ENCODE data around the gene CLIC5. TPM values are rescaled to one million over a fixed set of nuclear protein-coding genes. Genes with fewer than 3 reads are reported as not detected.

Gene CLIC5
- total RNA-seq, 1 donor from 2014 or later, result 0.32 TPM

DNA sequence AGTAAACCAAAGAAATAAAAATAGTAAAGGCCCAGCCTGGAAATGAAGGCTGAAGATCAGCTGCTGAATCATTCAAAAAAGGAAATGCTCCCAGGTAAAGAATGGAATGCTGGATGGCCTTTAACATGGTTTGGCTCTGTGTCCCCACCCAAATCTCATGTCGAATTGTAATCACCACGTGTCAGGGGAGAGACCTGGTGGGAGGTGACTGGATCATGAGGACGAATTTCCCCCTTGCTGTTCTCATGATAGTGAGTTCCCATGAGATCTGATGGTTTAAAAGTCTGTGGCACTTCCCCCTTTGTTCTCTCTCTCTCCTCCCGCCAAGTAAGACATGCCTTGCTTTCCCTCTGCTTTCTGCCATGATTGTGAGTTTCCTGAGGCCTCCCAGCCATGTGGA, 9.9 kb upstream of the CLIC5 start:
- H3K27ac Mint-ChIP-seq (ENCODE audit: unreplicated experiment), result no peak overlapping the region
- H3K36me3 ChIP-seq (ENCODE audit: insufficient read depth, low read length), result no peaks in the 10 kb centered on the region
- H3K4me1 ChIP-seq (ENCODE audit: insufficient read depth, low read length), result no peaks in the 10 kb centered on the region
- no peaks in the 10 kb centered on the region for H3K9me3 Mint-ChIP-seq (ENCODE audit: unreplicated experiment)
- no peak overlapping the region for H3K27ac ChIP-seq (ENCODE audit: low read depth, low read length)
- FAIRE-seq (no peak), DNase-seq (ENCODE audit: low read depth) (no peak)
- no peaks in the 10 kb centered on the region for H3K36me3 Mint-ChIP-seq (ENCODE audit: low read depth, unreplicated experiment)
- TF ChIP-seq, protein P1, sequence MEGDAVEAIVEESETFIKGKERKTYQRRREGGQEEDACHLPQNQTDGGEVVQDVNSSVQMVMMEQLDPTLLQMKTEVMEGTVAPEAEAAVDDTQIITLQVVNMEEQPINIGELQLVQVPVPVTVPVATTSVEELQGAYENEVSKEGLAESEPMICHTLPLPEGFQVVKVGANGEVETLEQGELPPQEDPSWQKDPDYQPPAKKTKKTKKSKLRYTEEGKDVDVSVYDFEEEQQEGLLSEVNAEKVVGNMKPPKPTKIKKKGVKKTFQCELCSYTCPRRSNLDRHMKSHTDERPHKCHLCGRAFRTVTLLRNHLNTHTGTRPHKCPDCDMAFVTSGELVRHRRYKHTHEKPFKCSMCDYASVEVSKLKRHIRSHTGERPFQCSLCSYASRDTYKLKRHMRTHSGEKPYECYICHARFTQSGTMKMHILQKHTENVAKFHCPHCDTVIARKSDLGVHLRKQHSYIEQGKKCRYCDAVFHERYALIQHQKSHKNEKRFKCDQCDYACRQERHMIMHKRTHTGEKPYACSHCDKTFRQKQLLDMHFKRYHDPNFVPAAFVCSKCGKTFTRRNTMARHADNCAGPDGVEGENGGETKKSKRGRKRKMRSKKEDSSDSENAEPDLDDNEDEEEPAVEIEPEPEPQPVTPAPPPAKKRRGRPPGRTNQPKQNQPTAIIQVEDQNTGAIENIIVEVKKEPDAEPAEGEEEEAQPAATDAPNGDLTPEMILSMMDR (IDR thresholded peaks at IDR 0.05; ENCODE audit: insufficient read depth, low read depth, low read length), result no peak
- no peak for TF ChIP-seq EZH2 (IDR thresholded peaks at IDR 0.05; ENCODE audit: insufficient read depth, low read length)
- peaks cover 13% of the 10 kb centered on the region for H3K27me3 Mint-ChIP-seq (ENCODE audit: low read depth, unreplicated experiment)
- no peak overlapping the region for H3K9ac ChIP-seq (ENCODE audit: low read length)
- H3K79me2 ChIP-seq (ENCODE audit: insufficient read depth, low read length), result no peaks in the 10 kb centered on the region
- H3K4me3 ChIP-seq (ENCODE audit: insufficient read depth, low read depth, low read length), result no peak overlapping the region
- H3K4me1 Mint-ChIP-seq (ENCODE audit: low read depth, unreplicated experiment), result peaks cover 7% of the 10 kb centered on the region
- H3K27me3 ChIP-seq (ENCODE audit: insufficient read depth, low read length), result peaks cover 6% of the 10 kb centered on the region
- no peak overlapping the region for H3K4me3 Mint-ChIP-seq (ENCODE audit: unreplicated experiment)
- H3K4me2 ChIP-seq (ENCODE audit: low read length), result no peak overlapping the region
- H3K9me3 ChIP-seq (ENCODE audit: insufficient read depth, low read depth, low read length), result no peaks in the 10 kb centered on the region
- no peak overlapping the region for H2AFZ ChIP-seq (ENCODE audit: low read depth, low read length)
- no peaks in the 10 kb centered on the region for H4K20me1 ChIP-seq (ENCODE audit: insufficient read depth, low read length)

DNA sequence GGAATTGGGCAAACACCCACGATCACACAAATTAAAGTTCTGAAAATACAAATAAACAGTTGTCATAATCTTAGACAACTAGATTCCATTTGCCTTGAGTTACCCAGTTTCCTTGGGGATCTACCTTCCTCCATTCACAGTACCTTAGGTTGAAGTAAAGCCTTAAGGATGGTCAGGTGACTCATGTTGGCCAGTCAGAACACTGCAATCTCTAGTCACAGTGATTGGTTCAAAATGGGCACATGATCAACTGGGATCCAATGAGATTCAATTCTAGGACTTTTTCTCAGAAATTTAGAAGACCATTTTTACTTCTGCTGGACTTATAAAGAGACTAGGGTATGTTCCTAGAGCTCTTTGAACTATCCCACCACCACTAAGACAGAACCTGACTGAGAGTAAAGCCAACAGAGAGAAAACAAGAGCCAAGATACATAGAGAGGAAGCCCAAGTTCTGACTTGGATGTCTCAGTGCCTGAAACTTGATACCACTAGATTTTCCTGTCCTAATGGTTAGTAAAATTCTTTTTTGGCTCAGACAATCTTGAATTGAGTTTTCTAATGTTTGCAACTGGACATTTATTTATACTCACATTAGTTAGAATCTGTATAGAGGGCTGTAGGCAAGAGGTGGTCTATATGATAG, 8.6 kb upstream of the CLIC5 start:
- Histone ChIP-seq H3K4me3 (ENCODE audit: insufficient read depth, low read depth, low read length) (no peak overlapping the region), H3K4me2 (ENCODE audit: low read length) (no peak overlapping the region), H3K9me3 (ENCODE audit: insufficient read depth, low read depth, low read length) (no peaks in the 10 kb centered on the region), H3K36me3 (ENCODE audit: insufficient read depth, low read length) (no peaks in the 10 kb centered on the region), H3K79me2 (ENCODE audit: insufficient read depth, low read length) (no peaks in the 10 kb centered on the region), H3K9ac (ENCODE audit: low read length) (no peak overlapping the region), H4K20me1 (ENCODE audit: insufficient read depth, low read length) (no peaks in the 10 kb centered on the region), H3K27me3 (ENCODE audit: insufficient read depth, low read length) (no peaks in the 10 kb centered on the region), H3K4me1 (ENCODE audit: insufficient read depth, low read length) (no peaks in the 10 kb centered on the region), H3K27ac (ENCODE audit: low read depth, low read length) (no peak overlapping the region), H2AFZ (ENCODE audit: low read depth, low read length) (no peak overlapping the region)
- DNase-seq (ENCODE audit: low read depth) (no peak), FAIRE-seq (no peak)
- H3K27ac Mint-ChIP-seq (ENCODE audit: unreplicated experiment), result no peak overlapping the region
- no peaks in the 10 kb centered on the region for H3K9me3 Mint-ChIP-seq (ENCODE audit: unreplicated experiment)
- no peak overlapping the region for H3K4me3 Mint-ChIP-seq (ENCODE audit: unreplicated experiment)
- H3K27me3 Mint-ChIP-seq (ENCODE audit: low read depth, unreplicated experiment), result peaks cover 6% of the 10 kb centered on the region
- H3K4me1 Mint-ChIP-seq (ENCODE audit: low read depth, unreplicated experiment), result peaks cover 7% of the 10 kb centered on the region
- TF ChIP-seq EZH2 (IDR thresholded peaks at IDR 0.05; ENCODE audit: insufficient read depth, low read length), result no peak
- TF ChIP-seq, protein P1 (IDR thresholded peaks at IDR 0.05; ENCODE audit: insufficient read depth, low read depth, low read length), result no peak
- H3K36me3 Mint-ChIP-seq (ENCODE audit: low read depth, unreplicated experiment), result no peaks in the 10 kb centered on the region

DNA sequence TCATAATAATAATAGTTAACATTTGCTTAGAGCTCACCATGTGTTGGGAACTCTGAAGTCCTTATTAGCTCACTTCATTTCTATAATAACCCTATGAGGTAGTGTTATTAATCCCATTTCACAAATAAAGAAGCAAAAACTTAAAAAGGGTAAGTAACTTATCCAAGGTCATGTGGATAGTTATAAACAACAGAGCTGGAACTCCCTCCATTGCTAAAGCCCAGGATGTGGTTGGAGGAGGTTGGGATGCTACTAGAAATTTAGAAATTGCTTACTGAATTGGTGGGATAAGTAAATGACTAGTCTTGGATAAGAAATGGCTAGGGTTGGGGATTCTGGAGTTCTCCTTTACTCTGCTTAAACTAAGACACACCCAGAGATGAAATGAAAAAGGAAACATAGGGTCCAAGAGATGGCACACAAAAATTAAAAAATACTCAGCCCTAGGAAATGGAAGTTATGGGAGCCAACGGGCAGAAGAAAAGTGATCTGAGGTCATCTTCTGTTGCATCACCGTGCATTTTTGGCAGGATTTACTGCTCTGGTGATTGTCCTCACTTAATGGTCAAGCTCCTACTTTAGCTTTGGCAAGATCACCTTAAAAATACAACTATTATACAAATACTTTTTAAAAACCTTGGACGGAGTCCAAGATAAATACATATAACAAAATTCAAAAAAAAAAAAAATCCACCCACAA, 7.7 kb upstream of the CLIC5 start:
- no peak for TF ChIP-seq EZH2 (IDR thresholded peaks at IDR 0.05; ENCODE audit: insufficient read depth, low read length)
- TF ChIP-seq, protein P1 (IDR thresholded peaks at IDR 0.05; ENCODE audit: insufficient read depth, low read depth, low read length), result no peak
- no peak overlapping the region for H3K27ac ChIP-seq (ENCODE audit: low read depth, low read length)
- no peak overlapping the region for H3K9ac ChIP-seq (ENCODE audit: low read length)
- no peak overlapping the region for H3K4me2 ChIP-seq (ENCODE audit: low read length)
- H3K36me3 ChIP-seq (ENCODE audit: insufficient read depth, low read length), result no peaks in the 10 kb centered on the region
- H3K27ac Mint-ChIP-seq (ENCODE audit: unreplicated experiment), result no peak overlapping the region
- H3K27me3 Mint-ChIP-seq (ENCODE audit: low read depth, unreplicated experiment), result peaks cover 6% of the 10 kb centered on the region
- no peak overlapping the region for H3K4me3 ChIP-seq (ENCODE audit: insufficient read depth, low read depth, low read length)
- no peaks in the 10 kb centered on the region for H3K9me3 ChIP-seq (ENCODE audit: insufficient read depth, low read depth, low read length)
- H3K36me3 Mint-ChIP-seq (ENCODE audit: low read depth, unreplicated experiment), result no peaks in the 10 kb centered on the region
- no peaks in the 10 kb centered on the region for H3K27me3 ChIP-seq (ENCODE audit: insufficient read depth, low read length)
- no peaks in the 10 kb centered on the region for H3K9me3 Mint-ChIP-seq (ENCODE audit: unreplicated experiment)
- no peaks in the 10 kb centered on the region for H3K79me2 ChIP-seq (ENCODE audit: insufficient read depth, low read length)
- H4K20me1 ChIP-seq (ENCODE audit: insufficient read depth, low read length), result no peaks in the 10 kb centered on the region
- H3K4me1 ChIP-seq (ENCODE audit: insufficient read depth, low read length), result no peaks in the 10 kb centered on the region
- H3K4me3 Mint-ChIP-seq (ENCODE audit: unreplicated experiment), result no peak overlapping the region
- DNase-seq (ENCODE audit: low read depth) (peak; percentile 22), FAIRE-seq (no peak)
- no peak overlapping the region for H2AFZ ChIP-seq (ENCODE audit: low read depth, low read length)
- H3K4me1 Mint-ChIP-seq (ENCODE audit: low read depth, unreplicated experiment), result no peaks in the 10 kb centered on the region

All from astrocyte (in vitro differentiated cells and primary cell).